ENCODE data around the gene FOXA3.

DNA sequence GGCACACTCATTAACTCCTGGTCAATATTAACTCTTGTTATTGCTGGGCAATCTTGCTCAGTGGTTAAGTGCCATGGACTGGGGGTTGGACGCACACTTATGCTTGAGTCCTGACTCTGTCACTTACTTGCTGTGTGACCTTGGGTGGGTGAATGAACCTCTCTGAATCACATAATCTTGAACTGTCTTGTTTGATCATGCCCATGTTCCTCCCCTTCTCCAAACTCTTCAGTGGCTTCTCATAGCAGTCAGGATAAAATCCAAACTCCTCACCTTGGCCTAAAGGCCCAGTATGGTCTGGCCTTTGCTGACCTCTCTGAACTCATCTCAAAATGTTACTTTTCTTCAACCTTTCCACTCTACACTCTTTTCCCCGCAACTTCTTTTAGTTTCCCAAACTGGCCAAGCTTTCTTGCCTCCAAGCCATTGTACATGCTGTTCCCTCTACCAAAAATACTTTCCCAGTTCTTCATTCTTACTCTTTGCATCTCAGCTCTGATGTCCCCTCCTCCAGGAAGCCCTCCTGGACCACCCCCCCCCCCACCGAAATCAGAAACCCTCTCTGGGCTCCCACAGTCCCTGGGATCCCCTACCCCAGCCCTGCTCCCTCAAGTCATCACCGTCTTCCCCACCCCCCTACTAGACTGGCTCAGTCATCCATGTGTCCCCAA, 35.9 kb downstream of the FOXA3 start:
- TF ChIP-seq, protein P1, sequence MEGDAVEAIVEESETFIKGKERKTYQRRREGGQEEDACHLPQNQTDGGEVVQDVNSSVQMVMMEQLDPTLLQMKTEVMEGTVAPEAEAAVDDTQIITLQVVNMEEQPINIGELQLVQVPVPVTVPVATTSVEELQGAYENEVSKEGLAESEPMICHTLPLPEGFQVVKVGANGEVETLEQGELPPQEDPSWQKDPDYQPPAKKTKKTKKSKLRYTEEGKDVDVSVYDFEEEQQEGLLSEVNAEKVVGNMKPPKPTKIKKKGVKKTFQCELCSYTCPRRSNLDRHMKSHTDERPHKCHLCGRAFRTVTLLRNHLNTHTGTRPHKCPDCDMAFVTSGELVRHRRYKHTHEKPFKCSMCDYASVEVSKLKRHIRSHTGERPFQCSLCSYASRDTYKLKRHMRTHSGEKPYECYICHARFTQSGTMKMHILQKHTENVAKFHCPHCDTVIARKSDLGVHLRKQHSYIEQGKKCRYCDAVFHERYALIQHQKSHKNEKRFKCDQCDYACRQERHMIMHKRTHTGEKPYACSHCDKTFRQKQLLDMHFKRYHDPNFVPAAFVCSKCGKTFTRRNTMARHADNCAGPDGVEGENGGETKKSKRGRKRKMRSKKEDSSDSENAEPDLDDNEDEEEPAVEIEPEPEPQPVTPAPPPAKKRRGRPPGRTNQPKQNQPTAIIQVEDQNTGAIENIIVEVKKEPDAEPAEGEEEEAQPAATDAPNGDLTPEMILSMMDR (IDR thresholded peaks at IDR 0.05; ENCODE audit: insufficient read depth, low read depth, low read length) = no peak
- no peak for TF ChIP-seq EZH2 (IDR thresholded peaks at IDR 0.05; ENCODE audit: insufficient read depth, low read length)
